NCI-H1092 treated with DMSO at 0.1 percent for 48 hours (cell line): ENCODE measurements around the gene SLC22A23.

Experiments used
- DNase-seq: peaks from one replicate; lab custom pipeline; 2025; lab: John Stamatoyannopoulos, UW

The SLC22A23 gene

GRCh38 chr6:3471711-3472110 lies 14.9 kb upstream of the SLC22A23 start:
- peak; percentile 35 for DNase-seq

DNA sequence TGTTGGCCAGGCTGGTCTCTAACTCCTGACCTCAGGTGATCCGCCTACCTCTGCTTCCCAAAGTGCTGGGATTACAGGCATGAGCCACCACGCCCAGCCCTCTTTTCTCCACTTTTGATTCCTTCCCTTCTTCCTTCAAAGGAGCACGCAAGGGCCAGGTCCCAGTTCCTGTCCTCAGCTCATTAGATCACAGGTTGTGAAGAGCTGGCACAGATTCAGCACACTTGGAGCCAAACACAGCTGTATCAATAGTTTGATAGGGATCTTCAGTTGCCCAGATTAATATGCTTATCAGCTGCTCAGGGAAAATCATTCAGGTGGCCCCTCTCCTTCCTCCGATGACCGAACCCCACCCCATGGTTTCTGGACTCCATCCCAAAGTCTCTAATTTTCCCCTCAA lies 14.4 kb upstream of the SLC22A23 start:
- peak; percentile 35 for DNase-seq

- no peak for DNase-seq
Measured at GRCh38 chr6:3468585-3468984, 11.7 kb upstream of the SLC22A23 start.

- DNase-seq, result no peak
Measured at GRCh38 chr6:3467996-3468395, 11.1 kb upstream of the SLC22A23 start.

DNA sequence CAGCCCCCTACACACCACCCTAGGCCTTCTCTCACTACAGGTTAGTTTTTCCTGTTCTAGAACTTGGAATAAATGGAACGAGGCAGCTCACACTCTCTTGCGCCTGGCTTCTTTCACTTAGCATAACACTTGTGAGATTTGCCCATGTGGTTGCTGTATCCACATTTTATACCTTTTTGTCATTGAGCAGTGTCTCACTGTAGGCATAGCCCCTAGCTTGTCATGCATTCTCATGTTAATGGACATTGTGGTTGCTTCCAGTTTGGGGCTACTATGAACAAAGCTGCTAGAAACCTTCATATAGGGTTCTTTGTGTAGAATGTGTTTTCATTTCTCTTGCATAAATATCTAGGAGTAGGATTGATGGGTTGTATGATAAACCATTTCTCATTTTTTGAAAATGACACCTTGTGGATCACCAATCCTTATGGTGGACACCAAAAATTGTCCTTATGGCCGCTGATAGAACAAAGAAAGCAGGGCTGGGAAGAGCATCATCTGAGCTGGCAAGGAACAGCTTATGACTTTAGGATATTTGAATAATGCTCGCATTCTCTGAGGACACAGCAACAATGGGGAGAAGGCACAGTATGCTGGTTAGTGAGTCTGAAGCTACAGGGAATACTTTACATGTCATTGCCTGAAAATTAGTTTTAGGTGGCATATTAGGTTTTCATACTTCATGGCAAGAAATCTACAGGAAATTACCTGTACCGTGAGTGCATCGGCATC lies 9.8 kb upstream of the SLC22A23 start:
- no peak for DNase-seq

DNA sequence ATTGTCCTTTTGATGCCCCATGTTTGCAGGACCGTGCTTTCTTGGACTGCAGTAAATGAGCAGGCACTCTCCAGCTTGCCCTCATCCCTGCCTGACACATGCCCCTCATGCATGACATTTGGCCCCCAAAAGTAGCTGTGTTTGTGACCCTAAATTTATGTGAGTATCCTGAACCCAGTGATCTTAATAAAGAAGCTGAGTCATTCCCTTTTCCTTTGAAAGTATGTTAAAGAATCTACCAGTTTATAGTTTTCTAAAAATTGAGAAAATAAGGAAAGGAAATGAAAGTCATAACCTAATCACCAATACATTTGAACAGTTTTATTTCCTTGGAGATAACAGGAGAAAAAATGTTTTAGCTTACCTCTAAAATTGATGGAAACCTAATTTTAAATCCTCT lies 3.4 kb upstream of the SLC22A23 start:
- DNase-seq, result no peak

GRCh38 chr6:3458706-3459421 lies 2.0 kb upstream of the SLC22A23 start:
- no peak for DNase-seq

GRCh38 chr6:3457710-3458602 lies 1.1 kb upstream of the SLC22A23 start:
- peak; percentile 1 for DNase-seq

- no peak for DNase-seq
Measured at GRCh38 chr6:3456395-3456897, 404 bp downstream of the SLC22A23 start.

- DNase-seq, result no peak
Measured at GRCh38 chr6:3455569-3456394, 1.1 kb downstream of the SLC22A23 start.

GRCh38 chr6:3455147-3455568 lies 1.7 kb downstream of the SLC22A23 start:
- DNase-seq, result no peak

- DNase-seq, result no peak
Measured at GRCh38 chr6:3454273-3455010, 2.4 kb downstream of the SLC22A23 start.

DNA sequence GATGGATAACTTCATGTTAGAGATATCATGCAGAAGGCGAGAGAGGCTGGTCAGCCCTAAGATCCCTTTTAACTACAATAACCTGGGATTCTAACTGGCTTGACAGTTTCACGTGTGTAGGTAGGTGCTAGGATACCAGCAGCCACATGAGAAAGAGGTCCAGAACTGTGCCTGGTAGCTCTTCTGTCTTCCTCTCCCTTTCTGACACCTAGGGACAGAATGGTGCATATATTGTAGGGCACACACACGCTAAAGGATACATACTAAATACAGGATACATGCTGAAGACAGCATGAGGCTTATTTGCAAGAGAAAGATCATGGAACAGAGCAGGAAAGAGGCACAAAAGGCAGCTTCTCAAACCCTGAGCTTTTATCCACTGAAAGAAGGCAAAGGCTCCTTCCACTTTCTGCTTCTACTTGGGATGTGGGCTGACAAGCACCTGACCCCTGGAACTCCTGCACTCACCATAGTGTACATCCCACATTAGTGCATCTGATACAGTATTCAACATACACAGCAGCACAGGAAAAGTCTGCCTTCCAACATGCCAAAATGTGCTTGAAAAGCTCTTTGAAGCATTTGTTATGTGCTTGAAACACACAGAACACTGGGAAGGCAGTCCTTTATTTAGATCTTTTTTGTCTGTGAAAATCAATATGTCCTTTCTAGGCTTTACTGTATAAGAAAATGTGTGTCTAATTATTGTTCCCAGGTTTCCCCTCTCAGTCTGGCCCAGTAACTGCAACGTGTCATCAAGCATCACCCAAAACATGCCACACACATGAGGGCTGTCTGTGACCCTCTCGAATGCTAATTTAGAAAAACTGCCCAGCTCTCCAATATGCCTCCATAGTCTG lies 3.2 kb downstream of the SLC22A23 start:
- no peak for DNase-seq

DNA sequence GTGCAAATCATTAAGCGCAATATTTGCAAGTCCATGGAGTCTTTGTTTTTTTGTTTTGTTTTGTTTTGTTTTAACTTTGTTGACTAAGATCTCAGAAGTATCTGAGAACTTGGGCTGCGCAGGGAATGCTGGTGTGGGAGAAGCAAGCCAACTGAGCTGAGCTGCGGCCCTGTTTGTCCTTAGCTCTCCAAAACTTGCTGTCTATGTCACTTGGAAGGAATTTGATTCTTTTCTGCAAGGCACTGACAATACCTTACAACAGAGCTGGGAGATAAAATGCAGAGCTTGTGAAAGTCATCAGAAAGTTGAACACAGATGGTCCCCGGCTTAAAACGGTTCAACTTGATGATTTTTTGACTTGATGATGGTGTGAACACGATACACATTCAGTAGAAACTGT lies 5.4 kb downstream of the SLC22A23 start:
- no peak for DNase-seq

DNA sequence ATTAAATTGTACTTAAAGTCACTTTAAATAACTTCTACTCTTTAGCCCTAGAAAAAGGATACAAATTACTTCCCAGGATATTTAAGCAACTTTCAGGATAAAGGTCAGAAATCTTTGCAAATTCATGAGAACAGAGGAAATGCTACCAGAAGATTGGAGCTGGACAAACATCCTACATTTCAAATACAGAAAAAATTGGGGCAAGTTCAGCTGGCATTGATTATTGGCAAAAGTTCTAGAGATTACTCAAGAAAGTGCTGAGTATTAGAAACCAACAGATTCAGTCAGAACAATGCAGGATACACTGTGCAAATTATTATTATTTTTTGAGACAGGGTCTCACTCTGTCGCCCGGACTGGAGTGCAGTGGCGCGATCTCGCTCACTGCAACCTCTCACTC lies 6.0 kb downstream of the SLC22A23 start:
- DNase-seq, result no peak

DNA sequence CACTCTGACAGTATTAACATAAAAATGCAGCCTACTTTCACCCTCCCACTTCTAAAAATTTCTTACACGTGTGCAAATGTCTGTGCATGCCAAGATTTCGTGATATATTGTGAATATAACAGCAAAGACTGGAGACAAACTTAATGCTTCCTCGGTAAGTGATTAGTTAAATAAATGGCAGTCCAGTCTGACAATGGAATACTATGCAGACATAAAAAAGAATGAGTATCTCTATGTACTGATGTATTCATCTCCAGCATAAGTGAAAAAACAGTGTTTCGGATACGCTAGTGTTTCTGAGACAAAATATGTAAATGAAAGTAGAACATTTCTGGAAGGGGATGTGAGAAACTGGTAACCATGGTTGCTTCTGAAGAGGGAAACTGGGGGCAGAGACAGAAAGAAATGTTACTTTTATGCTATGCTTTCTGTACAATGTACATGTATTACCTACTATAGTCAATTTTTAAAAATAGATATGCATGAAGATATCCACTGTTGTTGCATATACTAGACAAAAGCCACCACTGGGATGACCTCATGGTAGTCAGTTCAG lies 7.0 kb downstream of the SLC22A23 start:
- DNase-seq, result no peak

DNA sequence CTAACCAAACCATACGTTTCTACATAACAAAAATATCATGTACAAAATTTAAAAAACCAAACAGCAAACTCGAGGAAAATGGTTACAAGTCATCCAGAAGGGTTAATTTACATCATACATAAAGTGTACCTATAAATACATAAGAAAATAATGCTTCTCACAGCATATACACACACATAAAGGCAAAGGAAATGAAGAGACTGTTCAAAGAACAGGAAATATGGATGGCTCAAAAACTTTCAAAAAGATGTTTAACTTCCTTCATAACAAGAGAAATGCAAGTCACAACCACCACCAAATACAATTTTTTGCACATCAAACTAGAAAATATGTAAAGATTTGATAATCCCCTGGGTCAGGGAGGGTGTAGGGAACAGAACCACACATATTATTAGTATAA lies 7.5 kb downstream of the SLC22A23 start:
- no peak for DNase-seq

- DNase-seq, result no peak
Measured at GRCh38 chr6:3447005-3447404, 9.8 kb downstream of the SLC22A23 start.

DNA sequence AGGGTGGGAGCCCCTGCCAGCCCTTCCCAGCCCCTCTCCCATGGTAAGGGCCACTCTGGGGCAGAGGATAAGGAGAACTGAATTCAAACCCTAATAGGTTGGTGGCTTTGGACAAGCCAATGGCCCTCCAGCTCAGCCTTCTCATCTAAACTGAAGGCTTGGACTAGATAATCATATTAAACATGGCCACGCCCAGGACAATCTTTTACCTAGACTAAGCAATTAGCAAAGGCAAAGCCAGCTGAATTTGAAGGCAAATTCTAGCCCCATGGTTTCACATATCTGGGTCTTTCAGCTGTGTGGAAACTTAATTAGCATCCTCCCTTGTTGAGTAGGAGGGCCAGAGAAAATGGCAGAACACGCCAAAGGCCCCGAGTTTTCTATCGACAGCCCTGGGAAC lies 10.7 kb downstream of the SLC22A23 start:
- no peak for DNase-seq
